Thyroid gland (tissue), 4 donors: ENCODE data around the gene DUOXA1.

Source experiments
- CTCF ChIP-seq, 6 experiments: fragments of 200-600 bp in 3 of 6; fragments of 450-650 bp in 3 of 6; sonication (generic) in 3 of 6; IDR thresholded peaks; one replicate each; pipeline ENCODE4 v1.5.1; 2016 to 2019; ENCODE audit warnings: antibody characterized with exemption in 6 of 6, mild to moderate bottlenecking in 2 of 6, inconsistent platforms in 1 of 6, moderate library complexity in 1 of 6
- POLR2A ChIP-seq, 2 donors: fragments of 450-650 bp; IDR thresholded peaks; one replicate each; pipeline ENCODE4 v1.6.1; 2017; ENCODE audit warnings: antibody characterized with exemption in 2 of 2, mild to moderate bottlenecking in 2 of 2, moderate library complexity in 1 of 2

- TF ChIP-seq CTCF (IDR thresholded peaks at IDR 0.05) (no peak), POLR2A (IDR thresholded peaks at IDR 0.05) (no peak)
Measured at GRCh38 chr15:45102226-45102625, 27.5 kb downstream of the DUOXA1 start.
